ENCODE data around the gene C15orf40.
A peak's percentile ranks its signal among the peaks of the same experiment; 100 is the strongest.
"Not testable (repeated sequence)": the region's sequence is repeated elsewhere in the genome, so short reads cannot be mapped to it uniquely, and the experiment has no call there.

C15orf40 gene

GRCh38 chr15:83011271-83012075, at the start of gene C15orf40:
Gene C15orf40, minus strand, starts transcription at chr15:83011639. Its CDS starts 32 bp downstream, at chr15:83011607.
- peak; percentile 70 to 81 for DNase-seq (ENCODE audit: low read depth in 2 of 2)

GRCh38 chr15:83057696-83058376, 46.4 kb upstream of the C15orf40 start:
- DNase-seq (ENCODE audit: low read depth in 2 of 2): no peak

- DNase-seq (ENCODE audit: low read depth in 2 of 2): no peak
Observed at GRCh38 chr15:83057002-83057401, 45.6 kb upstream of the C15orf40 start.

- DNase-seq (ENCODE audit: low read depth in 2 of 2): no peak
Observed at GRCh38 chr15:83053151-83053550, 41.7 kb upstream of the C15orf40 start.

GRCh38 chr15:83046558-83047127, 35.2 kb upstream of the C15orf40 start:
- no peak for DNase-seq (ENCODE audit: low read depth in 2 of 2)

- no peak for DNase-seq (ENCODE audit: low read depth in 2 of 2)
Observed at GRCh38 chr15:83044156-83044555, 32.7 kb upstream of the C15orf40 start.

- no peak for DNase-seq (ENCODE audit: low read depth in 2 of 2)
Observed at GRCh38 chr15:83039206-83039605, 27.8 kb upstream of the C15orf40 start.

GRCh38 chr15:83036253-83036652, 24.8 kb upstream of the C15orf40 start:
- no peak for DNase-seq (ENCODE audit: low read depth in 2 of 2)

- not testable (repeated sequence) for DNase-seq (ENCODE audit: low read depth in 2 of 2)
Observed at GRCh38 chr15:83031234-83031633, 19.8 kb upstream of the C15orf40 start.

GRCh38 chr15:83030021-83030420, 18.6 kb upstream of the C15orf40 start:
- no peak for DNase-seq (ENCODE audit: low read depth in 2 of 2)

- DNase-seq (ENCODE audit: low read depth in 2 of 2): no peak
Observed at GRCh38 chr15:83018436-83018835, 7.0 kb upstream of the C15orf40 start.

GRCh38 chr15:83016906-83017305, 5.5 kb upstream of the C15orf40 start:
- DNase-seq (ENCODE audit: low read depth in 2 of 2): no peak

- no peak for DNase-seq (ENCODE audit: low read depth in 2 of 2)
Observed at GRCh38 chr15:83015361-83015760, 3.9 kb upstream of the C15orf40 start.

GRCh38 chr15:83014205-83014653, 2.8 kb upstream of the C15orf40 start:
- no peak for DNase-seq (ENCODE audit: low read depth in 2 of 2)

- DNase-seq (ENCODE audit: low read depth in 2 of 2): no peak
Observed at GRCh38 chr15:83012636-83013035, 1.2 kb upstream of the C15orf40 start.

- DNase-seq (ENCODE audit: low read depth in 2 of 2): no peak
Observed at GRCh38 chr15:83012076-83012426, 612 bp upstream of the C15orf40 start.

- peak; percentile 67 to 68 for DNase-seq (ENCODE audit: low read depth in 2 of 2)
Observed at GRCh38 chr15:83010709-83011270, 649 bp downstream of the C15orf40 start.

- not testable (repeated sequence) for DNase-seq (ENCODE audit: low read depth in 2 of 2)
Observed at GRCh38 chr15:83000672-83001031, 10.8 kb downstream of the C15orf40 start.

GRCh38 chr15:82999905-83000671, 11.4 kb downstream of the C15orf40 start:
- DNase-seq (ENCODE audit: low read depth in 2 of 2): peak in 1 of 2 donors; percentile 27

GRCh38 chr15:82999426-82999825, 12.0 kb downstream of the C15orf40 start:
- DNase-seq (ENCODE audit: low read depth in 2 of 2): no peak

- no peak for DNase-seq (ENCODE audit: low read depth in 2 of 2)
Observed at GRCh38 chr15:82995938-82996337, 15.5 kb downstream of the C15orf40 start.

- DNase-seq (ENCODE audit: low read depth in 2 of 2): no peak
Observed at GRCh38 chr15:82995076-82995475, 16.4 kb downstream of the C15orf40 start.

All from stimulated activated CD4-positive, alpha-beta T cell treated with anti-CD3 and anti-CD28 coated beads, Interleukin-1b, Interleukin-23, amount 100 ng/mL, for 4 hours (primary cell).